ENCODE data around the gene MUSTN1.

The MUSTN1 gene

DNA sequence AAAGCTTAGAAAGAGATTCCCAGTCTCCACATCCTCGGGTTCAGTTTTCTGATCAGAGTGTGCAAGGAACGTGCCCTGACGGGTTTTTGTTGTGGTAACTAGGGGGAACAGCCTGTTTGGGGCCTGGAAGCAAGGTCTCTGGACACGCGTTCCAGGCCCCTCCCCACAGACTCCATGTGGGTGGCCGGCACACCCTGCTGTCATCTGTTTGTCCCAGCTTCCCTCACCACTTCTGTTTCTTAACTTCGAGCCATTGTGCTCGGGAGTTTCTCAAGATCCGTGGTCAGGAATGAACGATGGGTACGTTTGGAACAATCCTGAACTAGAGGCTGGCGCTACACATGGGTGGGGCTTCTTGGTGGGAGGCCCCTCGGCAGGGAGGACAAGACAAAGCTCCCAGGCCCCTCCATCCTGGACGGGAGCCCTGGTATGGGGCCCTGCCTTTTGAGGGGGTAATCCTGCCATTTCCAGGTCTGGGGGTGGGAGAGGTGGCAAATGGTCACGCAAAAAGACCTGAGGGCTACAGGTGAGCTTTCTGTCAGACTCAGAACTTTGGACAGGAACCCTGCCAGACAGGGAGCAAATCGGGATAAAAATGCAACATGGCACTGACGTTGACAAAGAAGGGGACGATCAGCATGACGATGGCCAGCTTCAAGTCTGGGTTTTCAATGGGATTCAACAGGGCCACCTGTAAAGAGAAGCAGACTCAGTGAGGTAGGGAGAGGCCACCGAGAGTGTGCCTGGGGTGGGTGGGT lies 8.5 kb upstream of the MUSTN1 start:
- peaks cover 0 to 9% (median 7%) of the 10 kb centered on the region in 4 experiments for H3K4me1 ChIP-seq (ENCODE audit: control extremely low read depth in 1 of 4, control insufficient read depth in 4 of 4, insufficient read depth in 4 of 4, low read length in 3 of 4)
- no peaks in the 10 kb centered on the region for H3K9me3 ChIP-seq (ENCODE audit: control extremely low read depth in 1 of 5, control insufficient read depth in 4 of 5, insufficient read depth in 2 of 5, low read depth in 1 of 5, low read length in 4 of 5)
- ChIA-PET POLR2A (no interaction called here), CTCF (interaction anchor here (1.2 to 4.0 kb wide), 5 partner anchors 7 to 100 kb away, joined by 3 to 13 read pairs (median 4); no protein-coding TSS in a partner anchor)
- H3K4me3 ChIP-seq (ENCODE audit: control insufficient read depth in 1 of 7, extremely low read depth in 1 of 7, insufficient read depth in 4 of 7, low read depth in 2 of 7, low read length in 6 of 7): no peak overlapping the region
- DNase-seq: no peak
- H3K27ac ChIP-seq (ENCODE audit: insufficient read depth in 1 of 2, low read depth in 1 of 2, low read length in 2 of 2, poor library complexity in 1 of 2, severe bottlenecking in 2 of 2): no peak overlapping the region
- WGBS (ENCODE audit: insufficient coverage): 97% methylated on average over 14 of the region's 20 CpGs
- H3K27me3 ChIP-seq (replicated peaks in 2 of 5; ENCODE audit: control insufficient read depth in 4 of 5, insufficient read depth in 5 of 5, low read length in 4 of 5): no peaks in the 10 kb centered on the region
- peaks cover 6 to 49% (median 28%) of the 10 kb centered on the region in 4 experiments for H3K36me3 ChIP-seq (ENCODE audit: control insufficient read depth in 4 of 4, insufficient read depth in 4 of 4, low read length in 3 of 4)

DNA sequence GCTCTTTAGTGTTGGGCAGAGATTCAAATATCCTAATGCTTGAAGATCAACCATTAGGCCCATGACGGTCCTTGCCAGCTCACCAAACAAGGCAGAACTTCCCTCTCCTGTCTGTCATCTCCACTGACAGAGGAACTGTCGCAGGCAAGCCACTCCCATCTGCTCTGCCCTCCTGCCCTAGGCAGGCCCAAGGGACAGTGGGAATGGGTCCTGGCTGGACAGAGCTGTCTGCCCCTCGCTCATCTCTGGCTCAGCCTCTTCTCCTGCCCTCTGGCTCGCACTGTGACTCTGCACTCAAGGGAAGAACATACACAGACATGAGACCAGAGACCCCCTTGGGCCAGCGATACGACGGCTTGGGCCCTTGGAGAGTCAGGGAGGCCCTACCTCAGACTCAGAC lies 7.6 kb upstream of the MUSTN1 start:
- ChIA-PET POLR2A (no interaction called here), CTCF (interaction anchor here (1.2 to 4.0 kb wide), 4 partner anchors 8 to 99 kb away, joined by 3 to 13 read pairs (median 4); no protein-coding TSS in a partner anchor)
- Histone ChIP-seq H3K27me3 (replicated peaks in 2 of 5; ENCODE audit: control insufficient read depth in 4 of 5, insufficient read depth in 5 of 5, low read length in 4 of 5) (no peaks in the 10 kb centered on the region), H3K27ac (ENCODE audit: insufficient read depth in 1 of 2, low read depth in 1 of 2, low read length in 2 of 2, poor library complexity in 1 of 2, severe bottlenecking in 2 of 2) (no peak overlapping the region), H3K4me3 (ENCODE audit: control insufficient read depth in 1 of 7, extremely low read depth in 1 of 7, insufficient read depth in 4 of 7, low read depth in 2 of 7, low read length in 6 of 7) (no peak overlapping the region), H3K36me3 (ENCODE audit: control insufficient read depth in 4 of 4, insufficient read depth in 4 of 4, low read length in 3 of 4) (peaks cover 3 to 47% (median 26%) of the 10 kb centered on the region in 4 experiments), H3K4me1 (ENCODE audit: control extremely low read depth in 1 of 4, control insufficient read depth in 4 of 4, insufficient read depth in 4 of 4, low read length in 3 of 4) (peaks cover 0 to 9% (median 6%) of the 10 kb centered on the region in 4 experiments), H3K9me3 (ENCODE audit: control extremely low read depth in 1 of 5, control insufficient read depth in 4 of 5, insufficient read depth in 2 of 5, low read depth in 1 of 5, low read length in 4 of 5) (no peaks in the 10 kb centered on the region)
- 83% methylated on average over 7 of the region's 7 CpGs for WGBS (ENCODE audit: insufficient coverage)
- no peak for DNase-seq

DNA sequence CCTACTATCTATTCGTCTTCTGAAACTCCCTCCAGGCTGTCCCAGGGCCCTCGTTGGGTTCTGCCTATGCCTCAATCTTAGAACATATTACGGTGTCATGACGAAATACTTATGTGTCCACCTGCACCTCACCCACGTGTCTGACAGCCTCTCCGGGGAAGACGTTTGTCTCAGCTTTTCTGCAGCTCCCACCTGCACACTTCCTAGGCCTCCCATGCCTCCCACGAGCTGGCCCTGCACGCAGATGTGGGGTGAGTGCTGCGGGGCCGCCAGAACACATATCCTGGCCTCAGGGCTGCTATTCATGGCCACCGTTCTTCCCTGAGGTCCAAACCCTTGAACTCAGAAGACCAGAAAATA lies 7.1 kb upstream of the MUSTN1 start:
- WGBS (ENCODE audit: insufficient coverage): 89% methylated on average over 12 of the region's 12 CpGs
- Histone ChIP-seq H3K36me3 (ENCODE audit: control insufficient read depth in 4 of 4, insufficient read depth in 4 of 4, low read length in 3 of 4) (peaks cover 3 to 45% (median 27%) of the 10 kb centered on the region in 4 experiments), H3K9me3 (ENCODE audit: control extremely low read depth in 1 of 5, control insufficient read depth in 4 of 5, insufficient read depth in 2 of 5, low read depth in 1 of 5, low read length in 4 of 5) (no peaks in the 10 kb centered on the region), H3K4me3 (ENCODE audit: control insufficient read depth in 1 of 7, extremely low read depth in 1 of 7, insufficient read depth in 4 of 7, low read depth in 2 of 7, low read length in 6 of 7) (no peak overlapping the region), H3K27me3 (replicated peaks in 2 of 5; ENCODE audit: control insufficient read depth in 4 of 5, insufficient read depth in 5 of 5, low read length in 4 of 5) (no peaks in the 10 kb centered on the region), H3K4me1 (ENCODE audit: control extremely low read depth in 1 of 4, control insufficient read depth in 4 of 4, insufficient read depth in 4 of 4, low read length in 3 of 4) (peaks cover 0 to 9% (median 6%) of the 10 kb centered on the region in 4 experiments), H3K27ac (ENCODE audit: insufficient read depth in 1 of 2, low read depth in 1 of 2, low read length in 2 of 2, poor library complexity in 1 of 2, severe bottlenecking in 2 of 2) (no peak overlapping the region)
- CTCF ChIA-PET: interaction anchor here (1.2 to 4.0 kb wide), 3 partner anchors 9 to 15 kb away, joined by 3 to 13 read pairs (median 4); no protein-coding TSS in a partner anchor
- no peak for DNase-seq
- POLR2A ChIA-PET: no interaction called here

DNA sequence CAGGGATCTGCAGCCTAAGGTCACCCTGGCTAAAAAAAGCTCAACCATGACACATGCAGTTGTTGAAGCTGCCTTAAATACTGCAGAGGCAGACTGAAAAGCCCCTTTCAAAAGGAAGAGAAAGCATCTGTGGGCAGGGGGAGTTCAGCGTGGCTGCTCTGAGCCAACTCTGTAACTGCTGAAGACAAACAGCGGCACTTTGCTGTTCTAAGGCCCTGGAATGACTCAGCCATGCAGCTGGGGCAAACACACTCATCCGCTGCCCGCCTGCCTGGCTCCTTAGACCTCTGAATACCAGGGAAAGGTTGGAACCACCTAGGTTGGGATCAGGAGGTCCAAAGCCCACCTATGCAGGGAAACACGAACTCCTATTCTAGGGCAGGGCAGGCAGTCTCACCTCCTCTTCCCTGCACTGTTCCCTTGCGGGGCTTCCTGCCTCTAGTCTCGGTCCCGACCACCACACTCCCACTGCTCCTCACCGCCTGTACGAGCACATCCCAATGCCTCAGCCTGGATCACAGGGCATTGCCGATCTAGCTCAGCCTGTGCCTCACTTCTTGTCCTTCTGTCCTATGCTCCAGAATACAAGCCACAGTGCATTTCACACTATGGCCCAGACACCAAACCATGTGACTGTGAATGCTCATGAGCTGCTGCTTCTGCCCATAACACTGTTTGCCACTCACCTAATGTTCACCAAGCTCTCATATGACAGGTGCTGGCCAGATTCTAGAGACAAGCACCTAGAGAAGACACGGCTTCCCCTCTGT lies 6.6 kb upstream of the MUSTN1 start:
- peaks cover 4 to 47% (median 27%) of the 10 kb centered on the region in 4 experiments for H3K36me3 ChIP-seq (ENCODE audit: control insufficient read depth in 4 of 4, insufficient read depth in 4 of 4, low read length in 3 of 4)
- WGBS (ENCODE audit: insufficient coverage): 99% methylated on average over 12 of the region's 12 CpGs
- peaks cover 0 to 5% (median 3%) of the 10 kb centered on the region in 4 experiments for H3K4me1 ChIP-seq (ENCODE audit: control extremely low read depth in 1 of 4, control insufficient read depth in 4 of 4, insufficient read depth in 4 of 4, low read length in 3 of 4)
- no peaks in the 10 kb centered on the region for H3K9me3 ChIP-seq (ENCODE audit: control extremely low read depth in 1 of 5, control insufficient read depth in 4 of 5, insufficient read depth in 2 of 5, low read depth in 1 of 5, low read length in 4 of 5)
- no peaks in the 10 kb centered on the region for H3K27me3 ChIP-seq (replicated peaks in 2 of 5; ENCODE audit: control insufficient read depth in 4 of 5, insufficient read depth in 5 of 5, low read length in 4 of 5)
- H3K4me3 ChIP-seq (ENCODE audit: control insufficient read depth in 1 of 7, extremely low read depth in 1 of 7, insufficient read depth in 4 of 7, low read depth in 2 of 7, low read length in 6 of 7): no peak overlapping the region
- DNase-seq: no peak
- ChIA-PET POLR2A (no interaction called here), CTCF (interaction anchor here (0.7 to 4.0 kb wide), 5 partner anchors 9 to 50 kb away, joined by 3 to 13 read pairs (median 4); no protein-coding TSS in a partner anchor)
- no peak overlapping the region for H3K27ac ChIP-seq (ENCODE audit: insufficient read depth in 1 of 2, low read depth in 1 of 2, low read length in 2 of 2, poor library complexity in 1 of 2, severe bottlenecking in 2 of 2)

DNA sequence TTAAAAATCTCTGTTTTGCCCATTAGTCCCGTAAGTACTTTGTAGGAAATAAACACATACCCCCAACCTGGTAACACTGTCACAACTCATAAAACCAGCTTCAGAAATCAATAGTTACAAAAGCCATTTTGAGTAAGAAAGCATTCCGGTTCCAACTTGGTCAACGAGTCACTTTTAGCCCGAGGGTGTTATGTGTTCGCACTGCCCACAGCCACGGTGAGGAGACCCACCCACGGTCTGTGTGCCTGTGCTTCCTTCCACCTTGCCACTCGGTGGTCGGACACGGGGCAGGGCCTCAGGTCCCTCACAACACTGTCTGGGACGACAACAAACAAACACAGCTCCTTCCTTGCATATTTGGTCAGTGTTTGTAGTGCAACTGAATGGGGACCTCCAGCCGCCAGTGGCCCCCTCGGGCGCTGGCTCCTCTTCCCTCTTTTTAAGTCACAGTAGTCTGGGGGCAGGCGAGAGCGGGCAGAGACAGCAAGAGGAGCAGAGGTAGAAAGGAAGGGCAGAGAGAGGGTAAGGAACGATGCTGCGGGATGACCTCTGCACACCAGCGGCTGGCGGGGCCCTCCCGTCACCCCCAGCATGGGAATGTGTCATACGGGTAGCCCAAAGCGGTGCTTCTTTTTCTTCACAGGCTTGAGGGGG lies 5.2 kb upstream of the MUSTN1 start:
- WGBS (ENCODE audit: insufficient coverage): 92% methylated on average over 20 of the region's 23 CpGs
- Histone ChIP-seq H3K9me3 (ENCODE audit: control extremely low read depth in 1 of 5, control insufficient read depth in 4 of 5, insufficient read depth in 2 of 5, low read depth in 1 of 5, low read length in 4 of 5) (no peaks in the 10 kb centered on the region), H3K27ac (ENCODE audit: insufficient read depth in 1 of 2, low read depth in 1 of 2, low read length in 2 of 2, poor library complexity in 1 of 2, severe bottlenecking in 2 of 2) (no peak overlapping the region), H3K36me3 (ENCODE audit: control insufficient read depth in 4 of 4, insufficient read depth in 4 of 4, low read length in 3 of 4) (peaks cover 10 to 57% (median 30%) of the 10 kb centered on the region in 4 experiments), H3K4me3 (ENCODE audit: control insufficient read depth in 1 of 7, extremely low read depth in 1 of 7, insufficient read depth in 4 of 7, low read depth in 2 of 7, low read length in 6 of 7) (no peak overlapping the region), H3K4me1 (ENCODE audit: control extremely low read depth in 1 of 4, control insufficient read depth in 4 of 4, insufficient read depth in 4 of 4, low read length in 3 of 4) (no peaks in the 10 kb centered on the region), H3K27me3 (replicated peaks in 2 of 5; ENCODE audit: control insufficient read depth in 4 of 5, insufficient read depth in 5 of 5, low read length in 4 of 5) (no peaks in the 10 kb centered on the region)
- ChIA-PET CTCF (interaction anchor here (1.5 to 4.0 kb wide), 3 partner anchors 10 to 52 kb away, joined by 4 to 13 read pairs (median 5); no protein-coding TSS in a partner anchor), POLR2A (no interaction called here)
- DNase-seq: no peak

DNA sequence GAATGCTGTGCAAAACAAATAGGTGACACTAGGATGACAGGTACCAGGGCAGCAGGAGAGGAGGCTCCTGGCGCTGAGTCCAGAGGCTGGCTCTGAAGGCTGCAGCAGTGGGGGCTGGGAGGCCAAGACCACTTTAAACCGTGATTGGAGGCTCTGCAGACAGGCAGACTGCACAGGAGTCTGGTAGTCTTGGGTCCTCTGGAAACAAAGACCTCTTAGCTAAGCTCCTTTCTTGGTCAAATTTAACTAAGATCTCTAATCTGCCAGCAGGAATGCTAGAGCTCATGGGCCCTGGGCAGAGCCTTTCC lies 4.4 kb upstream of the MUSTN1 start:
- 86% methylated on average over 2 of the region's 2 CpGs for WGBS (ENCODE audit: insufficient coverage)
- no peaks in the 10 kb centered on the region for H3K9me3 ChIP-seq (ENCODE audit: control extremely low read depth in 1 of 5, control insufficient read depth in 4 of 5, insufficient read depth in 2 of 5, low read depth in 1 of 5, low read length in 4 of 5)
- ChIA-PET POLR2A (no interaction called here), CTCF (interaction anchor here (1.1 to 4.0 kb wide), 4 partner anchors 11 to 19 kb away, joined by 3 to 13 read pairs (median 5); no protein-coding TSS in a partner anchor)
- H3K4me1 ChIP-seq (ENCODE audit: control extremely low read depth in 1 of 4, control insufficient read depth in 4 of 4, insufficient read depth in 4 of 4, low read length in 3 of 4): no peaks in the 10 kb centered on the region
- no peak for DNase-seq
- H3K4me3 ChIP-seq (ENCODE audit: control insufficient read depth in 1 of 7, extremely low read depth in 1 of 7, insufficient read depth in 4 of 7, low read depth in 2 of 7, low read length in 6 of 7): no peak overlapping the region
- peaks cover 10 to 55% (median 29%) of the 10 kb centered on the region in 4 experiments for H3K36me3 ChIP-seq (ENCODE audit: control insufficient read depth in 4 of 4, insufficient read depth in 4 of 4, low read length in 3 of 4)
- no peak overlapping the region for H3K27ac ChIP-seq (ENCODE audit: insufficient read depth in 1 of 2, low read depth in 1 of 2, low read length in 2 of 2, poor library complexity in 1 of 2, severe bottlenecking in 2 of 2)
- no peaks in the 10 kb centered on the region for H3K27me3 ChIP-seq (replicated peaks in 2 of 5; ENCODE audit: control insufficient read depth in 4 of 5, insufficient read depth in 5 of 5, low read length in 4 of 5)

Data from common myeloid progenitor, CD34-positive (primary cell).